GM12878 (cell line): ENCODE data around the gene TMIGD3. TPM values are rescaled to one million over a fixed set of nuclear protein-coding genes. Genes with fewer than 3 reads are reported as not detected.

Source experiments
- ATAC-seq: fragments of 200-7000 bp; cut with Tn5 transposase; 3 replicates; pipeline ENCODE4 v1.9.1; 2020; ENCODE audit warnings: mild to moderate bottlenecking, moderate library complexity
- BruUV-seq: library from RNA; stranded (reverse); fragments of 400-500 nt; replicated peaks from 2 replicates; lab custom pipeline; 2021; lab: Mats Ljungman, UMichigan
- CTCF ChIA-PET: fragments of 300-600 bp; sonication (Branson Sonifier 250); formaldehyde crosslinking; extraction: SDS; loops from one replicate; lab custom pipeline; 2021; ENCODE audit warnings: inconsistent platforms; lab: Yijun Ruan, JAX
- POLR2A ChIA-PET: fragments of 350-600 bp; formaldehyde crosslinking; extraction: SDS; loops from one replicate; lab custom pipeline; 2021; ENCODE audit warnings: inconsistent platforms; lab: Charles Lee
- RAD21 ChIA-PET: fragments of 300-600 bp; sonication (Branson Sonifier 250); formaldehyde crosslinking; loops from one replicate; lab custom pipeline; 2023; ENCODE audit warnings: antibody characterized with exemption; ENCODE audit not compliant: unreplicated experiment; lab: Charles Lee
- SMC1A ChIA-PET: fragments of 300-600 bp; sonication (Branson Sonifier 250); formaldehyde crosslinking; loops from one replicate; lab custom pipeline; 2023; ENCODE audit not compliant: unreplicated experiment, uncharacterized antibody; lab: Charles Lee
- DNase-seq: peaks from one replicate; pipeline ENCODE4 v3.0.0-alpha.2; 2011; ENCODE audit warnings: low read depth, low spot score
- FAIRE-seq: peaks from 3 replicates; lab custom pipeline; 2011; peaks lifted over from hg19 to GRCh38; lab: Jason Lieb, UNC
- H2AFZ ChIP-seq: 2 replicates; pipeline ENCODE4 v1.6.0; 2011; ENCODE audit warnings: low read depth, low read length, control low read depth; ENCODE audit not compliant: control insufficient read depth
- H3K27ac ChIP-seq: 2 replicates; pipeline ENCODE4 v1.5.1; 2011; ENCODE audit warnings: control low read depth; ENCODE audit not compliant: control insufficient read depth, insufficient read depth
- H3K27me3 ChIP-seq, 2 experiments: replicated peaks in 1 of 2; 2 replicates each; pipeline versions ENCODE4 v1.6.0 to v1.6.1; 2011; ENCODE audit warnings: low read length in 1 of 2; ENCODE audit not compliant: control insufficient read depth in 2 of 2, insufficient read depth in 2 of 2
- H3K36me3 ChIP-seq, 2 experiments: 2 replicates each; pipeline ENCODE4 v1.5.1; 2011; ENCODE audit warnings: low read length in 1 of 2; ENCODE audit not compliant: control insufficient read depth in 2 of 2, insufficient read depth in 2 of 2
- H3K4me1 ChIP-seq: 2 replicates; pipeline ENCODE4 v1.6.1; 2011; ENCODE audit warnings: mild to moderate bottlenecking, low read length, moderate library complexity, mixed read lengths; ENCODE audit not compliant: control insufficient read depth, insufficient read depth
- H3K4me2 ChIP-seq: 2 replicates; pipeline ENCODE4 v1.6.0; 2011; ENCODE audit warnings: control low read depth; ENCODE audit not compliant: control insufficient read depth, insufficient read depth
- H3K4me3 ChIP-seq: fragments of 200-600 bp; sonication (generic); 2 replicates; pipeline ENCODE4 v1.5.1; 2016
- H3K79me2 ChIP-seq: 2 replicates; pipeline ENCODE4 v1.6.0; 2011; ENCODE audit warnings: low read length; ENCODE audit not compliant: control insufficient read depth, insufficient read depth
- H3K9ac ChIP-seq: 2 replicates; pipeline ENCODE4 v1.8.0; 2011; ENCODE audit warnings: low read length, control low read depth, mixed read lengths; ENCODE audit not compliant: control insufficient read depth, insufficient read depth
- H3K9me3 ChIP-seq: replicated peaks from 3 replicates; pipeline ENCODE4 v1.5.1; 2011; ENCODE audit warnings: mild to moderate bottlenecking, low read length; ENCODE audit not compliant: control insufficient read depth, insufficient read depth
- H4K20me1 ChIP-seq: 2 replicates; pipeline ENCODE4 v1.6.0; 2011; ENCODE audit not compliant: control insufficient read depth, insufficient read depth
- CREB1 ChIP-seq: IDR thresholded peaks from 2 replicates; pipeline ENCODE4 v1.6.1; 2012; ENCODE audit warnings: low read depth, mild to moderate bottlenecking, inconsistent platforms
- HDAC2 ChIP-seq: fragments of 200-600 bp; sonication (generic); IDR thresholded peaks from 2 replicates; pipeline ENCODE4 v1.6.1; 2017
- JUNB ChIP-seq: IDR thresholded peaks from 2 replicates; pipeline ENCODE4 v1.6.1; 2016; ENCODE audit warnings: antibody characterized with exemption, mild to moderate bottlenecking
- NFYA ChIP-seq: IDR thresholded peaks from 2 replicates; pipeline ENCODE4 v1.6.1; 2011; ENCODE audit warnings: low read depth, mild to moderate bottlenecking, low read length, improper control_type of control experiment, borderline replicate concordance
- SMAD1 ChIP-seq: fragments of 450-650 bp; IDR thresholded peaks from 2 replicates; pipeline ENCODE4 v1.6.1; 2018; ENCODE audit warnings: mild to moderate bottlenecking, low read depth; ENCODE audit not compliant: partially characterized antibody
- ZNF592 ChIP-seq: fragments of 450-650 bp; IDR thresholded peaks from 2 replicates; pipeline ENCODE4 v1.6.1; 2017; ENCODE audit warnings: mild to moderate bottlenecking, moderate library complexity
- WGBS: methylation state at CpG from one replicate; pipeline ENCODE4 v1.1.6; 2016; ENCODE audit warnings: low lambda C conversion rate; ENCODE audit not compliant: insufficient replicate concordance, insufficient coverage; ENCODE audit errors: missing lambda C conversion rate; 5-methylcytosine and 5-hydroxymethylcytosine counted together
- in situ Hi-C: fragments of 300-500 bp; cut with MboI; formaldehyde crosslinking; loops from 9 replicates; pipeline ENCODE4 v1.14.3; 2018; ENCODE audit warnings: mixed read lengths
- intact Hi-C: fragments of 100-400 bp; cut with micrococcal nuclease; formaldehyde crosslinking; loops from one replicate; pipeline ENCODE4 v1.14.2; 2022; ENCODE audit not compliant: unreplicated experiment
- polyA plus RNA-seq, 11 experiments: library from polyadenylated mRNA; depleted of rRNA in 4 of 11; unstranded in 6 of 11; stranded (reverse) in 5 of 11; fragments of >200 nt; fragmentation: Nextera tagmentation in 4 of 11; fragmentation: Illumina TruSeq in 1 of 11; extraction: Ambion mirVana in 4 of 11; extraction: Trizol in 1 of 11; gene quantifications; 1 replicate in 1 of 11; 2 replicates in 10 of 11; pipeline versions ENCODE4 v1.2.1 to v1.2.3, GENCODE V29; 2011 to 2016; ENCODE audit warnings: inconsistent platforms in 2 of 11, missing spikeins in 2 of 11, low read depth in 1 of 11
- total RNA-seq, 4 experiments: library from RNA; depleted of rRNA in 3 of 4; stranded (reverse); fragments of >200 nt in 3 of 4; fragmentation: Illumina TruSeq in 1 of 4; extraction: Trizol in 1 of 4; gene quantifications; 2 replicates each; pipeline versions ENCODE4 v1.2.1 to v1.2.3, GENCODE V29; 2013 to 2021
- TF ChIP-seq, protein P1 (sequence below): IDR thresholded peaks from 2 replicates; pipeline ENCODE4 v1.6.1; 2011; ENCODE audit warnings: borderline replicate concordance, low read depth, mild to moderate bottlenecking, moderate library complexity, mixed read lengths, low read length; ENCODE audit not compliant: insufficient read depth; ENCODE audit errors: extremely low read length

Gene TMIGD3
- total and polyA plus RNA-seq, 10 of the 15 experiments (the other 5 are each of a cell fraction or from before 2014, with no cell fraction given), result 0.17 TPM; not detected in 9

- no TSS peak for BruUV-seq
- Histone ChIP-seq H3K27me3 (no peaks in the 10 kb centered on the region), H3K4me3 (no peak overlapping the region), H3K4me1 (peaks cover 19% of the 10 kb centered on the region), H3K4me2 (no peak overlapping the region), H3K79me2 (peaks cover 36% of the 10 kb centered on the region), H3K27ac (no peak overlapping the region), H3K9me3 (no peaks in the 10 kb centered on the region), H4K20me1 (no peaks in the 10 kb centered on the region; the same call in 1 of the 2 replicates), H3K36me3 (peaks cover 19 to 47% of the 10 kb centered on the region in 2 experiments), H2AFZ (no peak overlapping the region), H3K9ac (no peak overlapping the region)
- no peak for ATAC-seq
- intact Hi-C loops (no loop called here), in situ Hi-C loops (no loop called here)
- 64% methylated on average over 3 of the region's 3 CpGs for WGBS
- POLR2A ChIA-PET, result interaction anchor here (0.6 kb wide), 1 partner anchor 186 kb away, joined by 3 read pairs; no protein-coding TSS in a partner anchor
- no peak for TF ChIP-seq HDAC2
- no peak for TF ChIP-seq JUNB
- no peak for TF ChIP-seq NFYA
- no peak for TF ChIP-seq CREB1
- no peak for TF ChIP-seq SMAD1
- TF ChIP-seq, protein P1, sequence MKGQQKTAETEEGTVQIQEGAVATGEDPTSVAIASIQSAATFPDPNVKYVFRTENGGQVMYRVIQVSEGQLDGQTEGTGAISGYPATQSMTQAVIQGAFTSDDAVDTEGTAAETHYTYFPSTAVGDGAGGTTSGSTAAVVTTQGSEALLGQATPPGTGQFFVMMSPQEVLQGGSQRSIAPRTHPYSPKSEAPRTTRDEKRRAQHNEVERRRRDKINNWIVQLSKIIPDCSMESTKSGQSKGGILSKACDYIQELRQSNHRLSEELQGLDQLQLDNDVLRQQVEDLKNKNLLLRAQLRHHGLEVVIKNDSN, result no peak
- no peak for TF ChIP-seq ZNF592
- RAD21 ChIA-PET, result interaction anchor here (1.0 to 1.2 kb wide), 2 partner anchors 63 to 221 kb away, joined by 3 read pairs; no protein-coding TSS in a partner anchor
- SMC1A ChIA-PET, result interaction anchor here (0.7 to 1.5 kb wide), 3 partner anchors 64 to 326 kb away, joined by 3 to 5 read pairs (median 3); no protein-coding TSS in a partner anchor
- CTCF ChIA-PET, result interaction anchor here (0.8 kb wide), 1 partner anchor 221 kb away, joined by 4 read pairs; no protein-coding TSS in a partner anchor
- FAIRE-seq, result no peak
- no peak for DNase-seq
These were observed 59.4 kb downstream of the TMIGD3 start for GRCh38 chr1:111444031-111444430.
